ENCODE data around the gene KRCC1. TPM values are rescaled to one million over a fixed set of nuclear protein-coding genes. Genes with fewer than 3 reads are reported as not detected.

The KRCC1 gene
- total RNA-seq, 2 donors from 2014 or later, result 11.7 to 20.3 TPM

- Histone ChIP-seq H3K9me3 (ENCODE audit: control insufficient read depth, low read length) (peaks cover 6% of the 10 kb centered on the region), H3K4me1 (ENCODE audit: control insufficient read depth, insufficient read depth, low read length) (no peaks in the 10 kb centered on the region), H3K4me3 (ENCODE audit: low read length) (peak overlapping the region; percentile 88), H3K27me3 (ENCODE audit: control insufficient read depth, insufficient read depth, low read length, poor library complexity, severe bottlenecking) (no peaks in the 10 kb centered on the region), H3K27ac (ENCODE audit: low read depth, low read length) (no peak overlapping the region), H3K36me3 (ENCODE audit: control insufficient read depth, insufficient read depth, low read length) (no peaks in the 10 kb centered on the region), H3K9ac (ENCODE audit: extremely low read depth, low read length, poor library complexity, severe bottlenecking) (peak overlapping the region; percentile 97)
- DNase-seq, result peak; percentile 92
- H3K27me3 Mint-ChIP-seq (ENCODE audit: insufficient read depth), result peaks cover 2% of the 10 kb centered on the region
- TF ChIP-seq CTCF (conservative IDR thresholded peaks at IDR 0.05), result peak; percentile 26
- H3K4me3 Mint-ChIP-seq, result peak overlapping the region; percentile 87
- no peaks in the 10 kb centered on the region for H3K9me3 Mint-ChIP-seq
- 27 to 43% methylated on average over 23 to 46 of the region's 46 CpGs for WGBS, 2 experiments (ENCODE audit: insufficient coverage in 1 of 2, insufficient read length in 1 of 2)
- H3K27ac Mint-ChIP-seq, result peak overlapping the region; percentile 100
- no peaks in the 10 kb centered on the region for H3K36me3 Mint-ChIP-seq (ENCODE audit: low read depth)
- peaks cover 26% of the 10 kb centered on the region for H3K4me1 Mint-ChIP-seq
These were observed 38.4 kb downstream of the KRCC1 start for GRCh38 chr2:88016960-88017779.

- Histone ChIP-seq H3K4me3 (ENCODE audit: low read length) (peak within 1 kb of the TSS; percentile 88), H3K4me1 (ENCODE audit: control insufficient read depth, insufficient read depth, low read length) (no peaks in the 10 kb centered on the region), H3K27ac (ENCODE audit: low read depth, low read length) (peak within 1 kb of the TSS; percentile 98), H3K27me3 (ENCODE audit: control insufficient read depth, insufficient read depth, low read length, poor library complexity, severe bottlenecking) (no peaks in the 10 kb centered on the region), H3K36me3 (ENCODE audit: control insufficient read depth, insufficient read depth, low read length) (no peaks in the 10 kb centered on the region), H3K9me3 (ENCODE audit: control insufficient read depth, low read length) (peaks cover 6% of the 10 kb centered on the region), H3K9ac (ENCODE audit: extremely low read depth, low read length, poor library complexity, severe bottlenecking) (peak within 1 kb of the TSS; percentile 97)
- WGBS, 2 experiments (ENCODE audit: insufficient coverage in 1 of 2, insufficient read length in 1 of 2), result 4 to 11% methylated on average over 18 to 34 of the region's 34 CpGs
- peaks cover 26% of the 10 kb centered on the region for H3K4me1 Mint-ChIP-seq
- H3K27me3 Mint-ChIP-seq (ENCODE audit: insufficient read depth), result peaks cover 2% of the 10 kb centered on the region
- peak; percentile 93 for DNase-seq
- H3K36me3 Mint-ChIP-seq (ENCODE audit: low read depth), result no peaks in the 10 kb centered on the region
- peak within 1 kb of the TSS; percentile 100 for H3K27ac Mint-ChIP-seq
- TF ChIP-seq CTCF (conservative IDR thresholded peaks at IDR 0.05), result no peak
- no peaks in the 10 kb centered on the region for H3K9me3 Mint-ChIP-seq
- peak within 1 kb of the TSS; percentile 87 for H3K4me3 Mint-ChIP-seq
These were observed 39.3 kb downstream of the KRCC1 start, which contains the start of gene RNU2-63P for GRCh38 chr2:88016086-88016959. Gene RNU2-63P, minus strand, starts transcription at chr2:88016547.

- no peak for DNase-seq
- Mint-ChIP-seq H3K27ac (no peak overlapping the region), H3K36me3 (ENCODE audit: low read depth) (no peaks in the 10 kb centered on the region), H3K27me3 (ENCODE audit: insufficient read depth) (no peaks in the 10 kb centered on the region), H3K9me3 (no peaks in the 10 kb centered on the region), H3K4me3 (no peak overlapping the region), H3K4me1 (peaks cover 11% of the 10 kb centered on the region)
- no peak for TF ChIP-seq CTCF (conservative IDR thresholded peaks at IDR 0.05)
- 100% methylated on average over 1 of the region's 1 CpG; no CpG with 5 or more reads in 1 of the 2 experiments for WGBS, 2 experiments (ENCODE audit: insufficient coverage in 1 of 2, insufficient read length in 1 of 2)
- H3K27ac ChIP-seq (ENCODE audit: low read depth, low read length), result no peak overlapping the region
- H3K9ac ChIP-seq (ENCODE audit: extremely low read depth, low read length, poor library complexity, severe bottlenecking), result no peak overlapping the region
- H3K27me3 ChIP-seq (ENCODE audit: control insufficient read depth, insufficient read depth, low read length, poor library complexity, severe bottlenecking), result no peaks in the 10 kb centered on the region
- no peak overlapping the region for H3K4me3 ChIP-seq (ENCODE audit: low read length)
- H3K36me3 ChIP-seq (ENCODE audit: control insufficient read depth, insufficient read depth, low read length), result no peaks in the 10 kb centered on the region
- no peaks in the 10 kb centered on the region for H3K9me3 ChIP-seq (ENCODE audit: control insufficient read depth, low read length)
- H3K4me1 ChIP-seq (ENCODE audit: control insufficient read depth, insufficient read depth, low read length), result no peaks in the 10 kb centered on the region
These were observed 44.6 kb downstream of the KRCC1 start for GRCh38 chr2:88011011-88011410.

All from endodermal cell (in vitro differentiated cells).